Measurements from ENCODE around the gene GLT8D1. TPM values are rescaled to one million over a fixed set of nuclear protein-coding genes. Genes with fewer than 3 reads are reported as not detected.

Gene GLT8D1
- total and polyA plus RNA-seq, 2 of the 13 experiments (the other 11 are each of a cell fraction or from before 2014, with no cell fraction given): 110 to 121 TPM

GRCh38 chr3:52685709-52686691, 19.6 kb downstream of the GLT8D1 start, which contains the start of the genes GNL3 and PBRM1 (continued):
- TF ChIP-seq ZNF317 (CRISPR knock-in tag; IDR thresholded peaks at IDR 0.05): peak; percentile 87
- no peak for TF ChIP-seq SETDB1 (CRISPR knock-in tag; IDR thresholded peaks at IDR 0.05; ENCODE audit: borderline replicate concordance)
- TF ChIP-seq CENPBD1 (CRISPR knock-in tag; IDR thresholded peaks at IDR 0.05; ENCODE audit: borderline replicate concordance, low read depth): no peak
- no peak for TF ChIP-seq ATF6 (CRISPR knock-in tag; conservative IDR thresholded peaks at IDR 0.05)
- TF ChIP-seq MED1 (CRISPR knock-in tag; IDR thresholded peaks at IDR 0.05): peak; percentile 77
- TF ChIP-seq ZNF879 (CRISPR knock-in tag; IDR thresholded peaks at IDR 0.05): peak; percentile 71; the same call in 1 of the 2 replicates
- TF ChIP-seq SRF (IDR thresholded peaks at IDR 0.05; ENCODE audit: low read depth, low read length): no peak
- no peak for TF ChIP-seq SATB2 (CRISPR knock-in tag; IDR thresholded peaks at IDR 0.05)
- 0 out of 2 replicates have a peak, but pooled peaks have one; percentile 31 for TF ChIP-seq ZBTB37 (CRISPR knock-in tag; IDR thresholded peaks at IDR 0.05)
- no peak for TF ChIP-seq SRSF9 (IDR thresholded peaks at IDR 0.05; ENCODE audit: borderline replicate concordance, insufficient read depth, low read depth, low read length, poor library complexity, severe bottlenecking)
- peak; percentile 93 for TF ChIP-seq ZSCAN21 (CRISPR knock-in tag; IDR thresholded peaks at IDR 0.05; ENCODE audit: borderline replicate concordance)
- TF ChIP-seq ZBTB8A (CRISPR knock-in tag; IDR thresholded peaks at IDR 0.05; ENCODE audit: borderline replicate concordance, low read depth): no peak
- TF ChIP-seq MTERF4 (CRISPR knock-in tag; IDR thresholded peaks at IDR 0.05): peak; percentile 83
- TF ChIP-seq RBAK (CRISPR knock-in tag; IDR thresholded peaks at IDR 0.05): no peak
- no peak for TF ChIP-seq CEBPZ (IDR thresholded peaks at IDR 0.05; ENCODE audit: low read length)
- TF ChIP-seq HCFC1 (IDR thresholded peaks at IDR 0.05; ENCODE audit: low read depth, low read length): peak; percentile 50
- TF ChIP-seq ZNF83 (CRISPR knock-in tag; IDR thresholded peaks at IDR 0.05; ENCODE audit: borderline replicate concordance): no peak; the same call in 1 of the 2 replicates
- no peak for TF ChIP-seq ZNF784 (CRISPR knock-in tag; IDR thresholded peaks at IDR 0.05; ENCODE audit: borderline replicate concordance)
- TF ChIP-seq DMAP1 (CRISPR knock-in tag; IDR thresholded peaks at IDR 0.05): peak; percentile 100

All from HepG2 (cell line).